ENCODE measurements around the gene IFT88.
"Not testable (repeated sequence)": the region's sequence is repeated elsewhere in the genome, so short reads cannot be mapped to it uniquely, and the experiment has no call there.

The IFT88 gene

GRCh38 chr13:20676213-20676612 is 109.3 kb downstream of the IFT88 start:
- H3K27me3 Mint-ChIP-seq, result no peaks in the 10 kb centered on the region
- H3K9me3 Mint-ChIP-seq, result no peaks in the 10 kb centered on the region
- no peaks in the 10 kb centered on the region for H3K4me1 Mint-ChIP-seq
- DNase-seq (no peak), ATAC-seq (replicated peaks) (no peak)
- peaks cover 6 to 34% of the 10 kb centered on the region in 2 donors for H3K36me3 Mint-ChIP-seq
- no peak overlapping the region for H3K4me3 Mint-ChIP-seq
- no peak overlapping the region for H3K27ac Mint-ChIP-seq

GRCh38 chr13:20678606-20679005 is 111.6 kb downstream of the IFT88 start:
- H3K27me3 Mint-ChIP-seq; ATAC-seq (replicated peaks); H3K27ac Mint-ChIP-seq; H3K4me1 Mint-ChIP-seq; H3K9me3 Mint-ChIP-seq; DNase-seq; H3K4me3 Mint-ChIP-seq: not testable (repeated sequence)
- peaks cover 1 to 27% of the 10 kb centered on the region in 2 donors for H3K36me3 Mint-ChIP-seq

GRCh38 chr13:20679879-20680278 is 112.9 kb downstream of the IFT88 start:
- H3K27ac Mint-ChIP-seq, result no peak overlapping the region
- no peak for DNase-seq
- peaks cover 2 to 22% of the 10 kb centered on the region in 2 donors for H3K36me3 Mint-ChIP-seq
- no peaks in the 10 kb centered on the region for H3K4me1 Mint-ChIP-seq
- no peak overlapping the region for H3K4me3 Mint-ChIP-seq
- H3K27me3 Mint-ChIP-seq, result no peaks in the 10 kb centered on the region
- ATAC-seq (replicated peaks), result no peak
- H3K9me3 Mint-ChIP-seq, result no peaks in the 10 kb centered on the region

- ATAC-seq (replicated peaks) (no peak), DNase-seq (no peak)
- Mint-ChIP-seq H3K4me3 (no peak overlapping the region), H3K27ac (no peak overlapping the region), H3K27me3 (no peaks in the 10 kb centered on the region), H3K4me1 (no peaks in the 10 kb centered on the region), H3K36me3 (peaks cover 2 to 22% of the 10 kb centered on the region in 2 donors), H3K9me3 (no peaks in the 10 kb centered on the region)
Observed at GRCh38 chr13:20680416-20681080, 113.6 kb downstream of the IFT88 start.

- H3K27me3 Mint-ChIP-seq; DNase-seq; H3K4me3 Mint-ChIP-seq; H3K9me3 Mint-ChIP-seq; H3K4me1 Mint-ChIP-seq; H3K27ac Mint-ChIP-seq; ATAC-seq (replicated peaks): not testable (repeated sequence)
- H3K36me3 Mint-ChIP-seq, result peaks cover 2 to 17% of the 10 kb centered on the region in 2 donors
Observed at GRCh38 chr13:20681481-20681880, 114.5 kb downstream of the IFT88 start.

- Mint-ChIP-seq H3K4me1 (no peaks in the 10 kb centered on the region), H3K27me3 (no peaks in the 10 kb centered on the region), H3K27ac (no peak overlapping the region), H3K9me3 (no peaks in the 10 kb centered on the region), H3K36me3 (peaks cover 2 to 15% of the 10 kb centered on the region in 2 donors), H3K4me3 (no peak overlapping the region)
- no peak for DNase-seq
- no peak for ATAC-seq (replicated peaks)
Observed at GRCh38 chr13:20682061-20682460, 115.1 kb downstream of the IFT88 start.

GRCh38 chr13:20684041-20684440 is 117.1 kb downstream of the IFT88 start:
- no peaks in the 10 kb centered on the region for H3K4me1 Mint-ChIP-seq
- H3K4me3 Mint-ChIP-seq, result no peak overlapping the region
- H3K27me3 Mint-ChIP-seq, result no peaks in the 10 kb centered on the region
- no peak overlapping the region for H3K27ac Mint-ChIP-seq
- no peaks in the 10 kb centered on the region for H3K9me3 Mint-ChIP-seq
- peaks cover 2 to 18% of the 10 kb centered on the region in 2 donors for H3K36me3 Mint-ChIP-seq
- DNase-seq (no peak), ATAC-seq (replicated peaks) (no peak)

GRCh38 chr13:20684546-20684945 is 117.6 kb downstream of the IFT88 start:
- H3K27ac Mint-ChIP-seq, result no peak overlapping the region
- H3K9me3 Mint-ChIP-seq, result no peaks in the 10 kb centered on the region
- ATAC-seq (replicated peaks) (no peak), DNase-seq (no peak)
- H3K27me3 Mint-ChIP-seq, result no peaks in the 10 kb centered on the region
- no peak overlapping the region for H3K4me3 Mint-ChIP-seq
- H3K4me1 Mint-ChIP-seq, result no peaks in the 10 kb centered on the region
- H3K36me3 Mint-ChIP-seq, result peaks cover 2 to 14% of the 10 kb centered on the region in 2 donors

GRCh38 chr13:20685092-20685491 is 118.1 kb downstream of the IFT88 start:
- ATAC-seq (replicated peaks) (no peak), DNase-seq (no peak)
- H3K9me3 Mint-ChIP-seq, result no peaks in the 10 kb centered on the region
- H3K4me1 Mint-ChIP-seq, result no peaks in the 10 kb centered on the region
- H3K27me3 Mint-ChIP-seq, result no peaks in the 10 kb centered on the region
- peaks cover 2 to 13% of the 10 kb centered on the region in 2 donors for H3K36me3 Mint-ChIP-seq
- H3K4me3 Mint-ChIP-seq, result no peak overlapping the region
- no peak overlapping the region for H3K27ac Mint-ChIP-seq

- Mint-ChIP-seq H3K36me3 (peaks cover 2 to 4% of the 10 kb centered on the region in 2 donors), H3K27me3 (no peaks in the 10 kb centered on the region), H3K9me3 (no peaks in the 10 kb centered on the region), H3K4me3 (no peak overlapping the region), H3K27ac (no peak overlapping the region), H3K4me1 (no peaks in the 10 kb centered on the region)
- no peak for DNase-seq
- ATAC-seq (replicated peaks), result no peak
Observed at GRCh38 chr13:20686167-20686566, 119.2 kb downstream of the IFT88 start.

GRCh38 chr13:20686863-20687579 is 120.1 kb downstream of the IFT88 start:
- Mint-ChIP-seq H3K27ac (no peak overlapping the region), H3K36me3 (peaks cover 2 to 4% of the 10 kb centered on the region in 2 donors), H3K4me1 (no peaks in the 10 kb centered on the region), H3K9me3 (no peaks in the 10 kb centered on the region), H3K4me3 (no peak overlapping the region), H3K27me3 (no peaks in the 10 kb centered on the region)
- ATAC-seq (replicated peaks) (no peak), DNase-seq (no peak)

- H3K4me1 Mint-ChIP-seq, result no peaks in the 10 kb centered on the region
- peaks cover 2 to 4% of the 10 kb centered on the region in 2 donors for H3K36me3 Mint-ChIP-seq
- no peak for DNase-seq
- no peaks in the 10 kb centered on the region for H3K9me3 Mint-ChIP-seq
- no peaks in the 10 kb centered on the region for H3K27me3 Mint-ChIP-seq
- ATAC-seq (replicated peaks), result no peak
- H3K4me3 Mint-ChIP-seq, result no peak overlapping the region
- no peak overlapping the region for H3K27ac Mint-ChIP-seq
Observed at GRCh38 chr13:20689291-20689690, 122.3 kb downstream of the IFT88 start.

GRCh38 chr13:20691616-20692015 is 124.7 kb downstream of the IFT88 start:
- DNase-seq (no peak), ATAC-seq (replicated peaks) (no peak)
- Mint-ChIP-seq H3K4me1 (no peaks in the 10 kb centered on the region), H3K4me3 (no peak overlapping the region), H3K36me3 (peaks cover 0 to 4% of the 10 kb centered on the region in 2 donors), H3K9me3 (no peaks in the 10 kb centered on the region), H3K27me3 (peaks cover 6 to 9% of the 10 kb centered on the region in 2 donors), H3K27ac (no peak overlapping the region)

GRCh38 chr13:20696073-20696472 is 129.1 kb downstream of the IFT88 start:
- Mint-ChIP-seq H3K4me1 (no peaks in the 10 kb centered on the region), H3K36me3 (no peaks in the 10 kb centered on the region)

GRCh38 chr13:20699715-20700114 is 132.8 kb downstream of the IFT88 start:
- no peak for DNase-seq
- Mint-ChIP-seq H3K36me3 (peaks cover 0 to 1% of the 10 kb centered on the region in 2 donors), H3K27me3 (peaks cover 21 to 38% of the 10 kb centered on the region in 2 donors), H3K27ac (no peak overlapping the region), H3K9me3 (no peaks in the 10 kb centered on the region), H3K4me3 (no peak overlapping the region), H3K4me1 (peaks cover 9 to 16% of the 10 kb centered on the region in 2 donors)
- ATAC-seq (replicated peaks), result no peak

More at GRCh38 chr13:20696073-20696472, 129.1 kb downstream of the IFT88 start:
- no peak overlapping the region for H3K27ac Mint-ChIP-seq
- ATAC-seq (replicated peaks) (no peak), DNase-seq (no peak)
- no peak overlapping the region for H3K4me3 Mint-ChIP-seq
- H3K9me3 Mint-ChIP-seq, result no peaks in the 10 kb centered on the region
- peaks cover 21 to 35% of the 10 kb centered on the region in 2 donors for H3K27me3 Mint-ChIP-seq

Data from stimulated activated naive B cell treated with anti-CD40 and anti-IgM and Interleukin-4, amounts not matched to agents 10 μg/mL and 1 μg/mL and 100 μg/mL, for 72 hours (primary cell).